RPMI7951 (cell line): ENCODE results near the gene MEAK7. TPM values are rescaled to one million over a fixed set of nuclear protein-coding genes. Genes with fewer than 3 reads are reported as not detected.

Source experiments
- DNase-seq: peaks from one replicate; pipeline ENCODE4 v3.0.0-alpha.2; 2012; ENCODE audit warnings: low read depth
- total RNA-seq: library from RNA; depleted of rRNA; stranded (reverse); fragments of >200 nt; shearing (Covaris generic); gene quantifications from 2 replicates; pipeline ENCODE4 v1.2.3, GENCODE V29; 2014; rRNA removed

Gene MEAK7
- total RNA-seq = 17.2 and 17.4 TPM in 2 replicates

- peak; percentile 98 for DNase-seq
These were observed at the start of gene MEAK7 for GRCh38 chr16:84504420-84505248. MEAK7 (minus strand) TSS chr16:84504659; CDS start chr16:84498086, 6,573 bp downstream.

GRCh38 chr16:84553873-84554399 is 49.5 kb upstream of the MEAK7 start:
- DNase-seq = no peak

- DNase-seq = no peak
These were observed 47.7 kb upstream of the MEAK7 start for GRCh38 chr16:84552135-84552534.

- no peak for DNase-seq
These were observed 45.6 kb upstream of the MEAK7 start for GRCh38 chr16:84550096-84550495.

- DNase-seq = peak; percentile 65
These were observed 44.7 kb upstream of the MEAK7 start for GRCh38 chr16:84548971-84549844.

GRCh38 chr16:84548508-84548907 is 44.0 kb upstream of the MEAK7 start:
- DNase-seq = no peak

- no peak for DNase-seq
These were observed 43.1 kb upstream of the MEAK7 start for GRCh38 chr16:84547546-84548061.

GRCh38 chr16:84546669-84547545 is 42.4 kb upstream of the MEAK7 start:
- DNase-seq = no peak

- DNase-seq = no peak
These were observed 40.8 kb upstream of the MEAK7 start for GRCh38 chr16:84545114-84545737.

- no peak for DNase-seq
These were observed 39.7 kb upstream of the MEAK7 start for GRCh38 chr16:84544031-84544773.

GRCh38 chr16:84543253-84543652 is 38.8 kb upstream of the MEAK7 start:
- no peak for DNase-seq

- DNase-seq = no peak
These were observed 37.7 kb upstream of the MEAK7 start for GRCh38 chr16:84541999-84542817.

GRCh38 chr16:84540194-84540593 is 35.7 kb upstream of the MEAK7 start:
- DNase-seq = no peak

- DNase-seq = no peak
These were observed 33.9 kb upstream of the MEAK7 start for GRCh38 chr16:84538222-84538840.

- peak; percentile 36 for DNase-seq
These were observed 33.2 kb upstream of the MEAK7 start for GRCh38 chr16:84537491-84538151.

- DNase-seq = no peak
These were observed 31.4 kb upstream of the MEAK7 start for GRCh38 chr16:84535851-84536250.

- no peak for DNase-seq
These were observed 30.9 kb upstream of the MEAK7 start for GRCh38 chr16:84535408-84535807.

- no peak for DNase-seq
These were observed 30.4 kb upstream of the MEAK7 start for GRCh38 chr16:84534815-84535214.
